Endothelial cell of umbilical vein (primary cell): Measurements from ENCODE around the gene TAT. TPM values are rescaled to one million over a fixed set of nuclear protein-coding genes. Genes with fewer than 3 reads are reported as not detected.

Source experiments
- BruUV-seq: library from RNA; stranded (reverse); fragments of 400-500 nt; replicated peaks from 2 replicates; lab custom pipeline; 2021; lab: Mats Ljungman, UMichigan
- CTCF ChIA-PET: fragments of 300-600, 350-600 bp; sonication (Branson Sonifier 250); formaldehyde crosslinking; loops from one replicate; lab custom pipeline; 2021; ENCODE audit warnings: antibody characterized with exemption, inconsistent platforms; lab: Charles Lee
- POLR2A ChIA-PET: fragments of 300-600, 350-600 bp; sonication (Branson Sonifier 250); formaldehyde crosslinking; loops from one replicate; lab custom pipeline; 2021; ENCODE audit warnings: antibody characterized with exemption, inconsistent platforms; lab: Charles Lee
- DNase-seq: peaks from one replicate; pipeline ENCODE4 v3.0.0-alpha.2; 2011; ENCODE audit warnings: low read depth, low spot score
- FAIRE-seq: peaks from 2 replicates; lab custom pipeline; 2011; peaks lifted over from hg19 to GRCh38; lab: Jason Lieb, UNC
- H2AFZ ChIP-seq: 2 replicates; pipeline ENCODE4 v1.6.0; 2012; ENCODE audit warnings: low read depth, low read length, control low read depth, inconsistent platforms
- H3K27ac ChIP-seq: 2 replicates; pipeline ENCODE4 v1.5.1; 2011; ENCODE audit warnings: low read depth, mild to moderate bottlenecking, control low read depth, low read length, moderate library complexity; ENCODE audit not compliant: insufficient read depth
- H3K27me3 ChIP-seq, 2 experiments: 2 replicates each; pipeline versions ENCODE4 v1.6.0 to v1.6.1; 2011; ENCODE audit warnings: low read length in 2 of 2, mixed read lengths in 1 of 2; ENCODE audit not compliant: control insufficient read depth in 2 of 2, insufficient read depth in 2 of 2
- H3K36me3 ChIP-seq, 2 experiments: 2 replicates in 1 of 2; 3 replicates in 1 of 2; pipeline ENCODE4 v1.5.1; 2011; ENCODE audit warnings: low read length in 2 of 2, mild to moderate bottlenecking in 1 of 2, moderate library complexity in 1 of 2; ENCODE audit not compliant: control insufficient read depth in 2 of 2, insufficient read depth in 2 of 2; ENCODE audit errors: extremely low read depth in 1 of 2
- H3K4me1 ChIP-seq: 3 replicates; pipeline ENCODE4 v1.5.1; 2011; ENCODE audit warnings: mild to moderate bottlenecking, low read length; ENCODE audit not compliant: control insufficient read depth, insufficient read depth; ENCODE audit errors: extremely low read depth
- H3K4me2 ChIP-seq: 2 replicates; pipeline ENCODE4 v1.6.1; 2011; ENCODE audit warnings: low read length, control low read depth, mixed read lengths; ENCODE audit not compliant: insufficient read depth
- H3K4me3 ChIP-seq, 3 experiments: fragments of 200-600 bp in 1 of 3; sonication (generic), shearing (Covaris generic) in 1 of 3; replicated peaks in 1 of 3; 2 replicates each; pipeline ENCODE4 v1.5.1; 2011 to 2016; ENCODE audit warnings: control low read depth in 3 of 3, low read length in 3 of 3, mild to moderate bottlenecking in 2 of 3, inconsistent platforms in 1 of 3, low read depth in 1 of 3, moderate library complexity in 1 of 3; ENCODE audit not compliant: insufficient read depth in 1 of 3
- H3K79me2 ChIP-seq: 2 replicates; pipeline ENCODE4 v1.6.0; 2012; ENCODE audit warnings: low read length, inconsistent platforms; ENCODE audit not compliant: control insufficient read depth, insufficient read depth
- H3K9ac ChIP-seq: replicated peaks from 2 replicates; pipeline ENCODE3; 2011; ENCODE audit warnings: low read length, control low read depth; ENCODE audit not compliant: insufficient read depth; ENCODE audit errors: extremely low read depth
- H3K9me1 ChIP-seq: replicated peaks from 3 replicates; pipeline ENCODE4 v1.6.0; 2011; ENCODE audit warnings: mild to moderate bottlenecking, low read length; ENCODE audit not compliant: control insufficient read depth, insufficient read depth; ENCODE audit errors: extremely low read depth
- H3K9me3 ChIP-seq: replicated peaks from 2 replicates; pipeline ENCODE4 v1.5.1; 2012; ENCODE audit warnings: low read length, inconsistent platforms; ENCODE audit not compliant: control insufficient read depth, insufficient read depth
- H4K20me1 ChIP-seq: replicated peaks from 2 replicates; pipeline ENCODE3; 2011; ENCODE audit warnings: mild to moderate bottlenecking, low read length; ENCODE audit not compliant: control insufficient read depth, insufficient read depth; ENCODE audit errors: extremely low read depth
- FOS ChIP-seq: IDR thresholded peaks from 2 replicates; pipeline ENCODE4 v1.6.1; 2011; ENCODE audit warnings: mild to moderate bottlenecking, low read length, moderate library complexity, borderline replicate concordance; ENCODE audit not compliant: insufficient read depth
- JUN ChIP-seq: IDR thresholded peaks from 2 replicates; pipeline ENCODE4 v1.6.1; 2011; ENCODE audit warnings: borderline replicate concordance, low read depth; ENCODE audit not compliant: insufficient read length, insufficient read depth
- MYC ChIP-seq: IDR thresholded peaks from one replicate; pipeline ENCODE4 v1.6.1; 2011; ENCODE audit warnings: mild to moderate bottlenecking, low read depth, low read length
- POLR2A ChIP-seq: IDR thresholded peaks from 2 replicates; pipeline ENCODE4 v1.6.1; 2012; ENCODE audit warnings: low read depth, mild to moderate bottlenecking, control low read depth, low read length
- POLR2AphosphoS5 ChIP-seq: IDR thresholded peaks from 2 replicates; pipeline ENCODE4 v1.6.1; 2012; ENCODE audit warnings: low read depth, mild to moderate bottlenecking, control low read depth, low read length, moderate library complexity; ENCODE audit not compliant: insufficient read depth
- dilution Hi-C: fragments of 300-500 bp; cut with MboI; formaldehyde crosslinking; loops from one replicate; pipeline ENCODE4 v1.15.0; 2019; ENCODE audit warnings: low sequenced_read_pairs; ENCODE audit not compliant: extremely low pct_ligation_motif_present
- intact Hi-C: fragments of 100-400 bp; cut with micrococcal nuclease; formaldehyde crosslinking; loops from one replicate; pipeline ENCODE4 v1.10.0; 2022
- polyA plus RNA-seq, 4 experiments: library from polyadenylated mRNA; depleted of rRNA in 3 of 4; stranded (reverse) in 3 of 4; unstranded in 1 of 4; fragments of >200 nt; gene quantifications; 2 replicates each; pipeline versions ENCODE4 v1.2.1 to v1.2.3, GENCODE V29; 2011 to 2012; ENCODE audit warnings: missing spikeins in 1 of 4
- small RNA-seq: library from RNA; depleted of rRNA; stranded (forward); fragments of <200 nt; gene quantifications from one replicate; pipeline ENCODE3, GENCODE V24; 2012; ENCODE audit warnings: low replicate concordance, low read depth; ENCODE audit not compliant: insufficient read depth, insufficient read length
- total RNA-seq: library from RNA; stranded (reverse); gene quantifications from 2 replicates; pipeline ENCODE4 v1.2.3, GENCODE V29; 2021

The TAT gene
- total and polyA plus RNA-seq, 2 donors (not counting 3 experiments of a cell fraction or from before 2014, with no cell fraction given), result not detected

- no peaks in the 10 kb centered on the region for H3K9me1 ChIP-seq
- intact Hi-C loops, result no loop called here
- no peak for DNase-seq
- dilution Hi-C loops, result no loop called here
- BruUV-seq, result no TSS peak
- no peaks in the 10 kb centered on the region for H3K9me3 ChIP-seq
- H3K4me3 ChIP-seq, result no peak overlapping the region
- no peaks in the 10 kb centered on the region for H4K20me1 ChIP-seq
- H3K4me1 ChIP-seq, result no peaks in the 10 kb centered on the region
- ChIA-PET POLR2A (interaction anchor here (0.6 kb wide), 1 partner anchor 26 kb away, joined by 3 read pairs; no protein-coding TSS in a partner anchor), CTCF (no interaction called here)
- no peaks in the 10 kb centered on the region for H3K36me3 ChIP-seq
- no peak for TF ChIP-seq POLR2AphosphoS5
- TF ChIP-seq FOS, result no peak
- no peak for TF ChIP-seq POLR2A
- no peak for TF ChIP-seq MYC
- no peak for TF ChIP-seq JUN
- no peak for FAIRE-seq
- no peak overlapping the region for H2AFZ ChIP-seq
- H3K9ac ChIP-seq, result no peak overlapping the region
- peaks cover 9 to 12% of the 10 kb centered on the region in 2 experiments for H3K27me3 ChIP-seq
- H3K4me2 ChIP-seq, result no peak overlapping the region
- no peaks in the 10 kb centered on the region for H3K79me2 ChIP-seq
- H3K27ac ChIP-seq, result no peak overlapping the region
These were observed 52.0 kb downstream of the TAT start for GRCh38 chr16:71524566-71525553.

- no peak for FAIRE-seq
These were observed 56.3 kb downstream of the TAT start for GRCh38 chr16:71520550-71520949.

More at GRCh38 chr16:71520550-71520949, 56.3 kb downstream of the TAT start:
- POLR2A ChIA-PET, result no interaction called here
- H3K4me1 ChIP-seq, result no peaks in the 10 kb centered on the region
- H3K9me1 ChIP-seq, result no peaks in the 10 kb centered on the region
- peaks cover 0 to 2% of the 10 kb centered on the region in 2 experiments for H3K27me3 ChIP-seq
- no peak overlapping the region for H3K4me2 ChIP-seq
- no peak overlapping the region for H3K27ac ChIP-seq
- dilution Hi-C loops (no loop called here), intact Hi-C loops (no loop called here)
- no TSS peak for BruUV-seq
- no peak for TF ChIP-seq JUN
- no peak for TF ChIP-seq MYC
- no peaks in the 10 kb centered on the region for H3K36me3 ChIP-seq
- no peak for DNase-seq
- no peak overlapping the region for H3K4me3 ChIP-seq
- H4K20me1 ChIP-seq, result no peaks in the 10 kb centered on the region
- no peaks in the 10 kb centered on the region for H3K79me2 ChIP-seq
- no peak overlapping the region for H3K9ac ChIP-seq
- CTCF ChIA-PET, result no interaction called here
- no peaks in the 10 kb centered on the region for H3K9me3 ChIP-seq
- no peak overlapping the region for H2AFZ ChIP-seq

Small RNA genes within 50 kb of the gene (small RNA-seq; reads per million reads assigned to genes)
- gene RNU6-1061P, result not detected

Other genes with a start within 250 kb of the TAT start
- gene CALB2, start 218.4 kb downstream of the TAT start, total RNA-seq, result not detected in 2 replicates
- gene CALB2, start 218.4 kb downstream of the TAT start, polyA plus RNA-seq, result not detected in 2 replicates
- gene TLE7, start 135.0 kb downstream of the TAT start, total RNA-seq, result not detected in 2 replicates
- gene TLE7, start 135.0 kb downstream of the TAT start, polyA plus RNA-seq, result not detected in 2 replicates
- gene ZNF23, start 114.8 kb downstream of the TAT start, total RNA-seq, result 4.7 and 6.4 TPM in 2 replicates
- gene ZNF23, start 114.8 kb downstream of the TAT start, polyA plus RNA-seq, result 2.1 TPM in 2 replicates
- gene ZNF19, start 87.8 kb downstream of the TAT start, total RNA-seq, result 2.3 and 2.6 TPM in 2 replicates
- 0.64 and 0.98 TPM in 2 replicates for gene ZNF19, start 87.8 kb downstream of the TAT start, polyA plus RNA-seq
- not detected in 2 replicates for gene CHST4, start 50.7 kb downstream of the TAT start, total RNA-seq
- not detected in 2 replicates for gene CHST4, start 50.7 kb downstream of the TAT start, polyA plus RNA-seq
- not detected in 2 replicates for gene MARVELD3, start 49.1 kb upstream of the TAT start, total RNA-seq
- not detected in 2 replicates for gene MARVELD3, start 49.1 kb upstream of the TAT start, polyA plus RNA-seq
- gene PHLPP2, start 147.6 kb upstream of the TAT start, total RNA-seq, result 8.0 and 8.2 TPM in 2 replicates
- gene PHLPP2, start 147.6 kb upstream of the TAT start, polyA plus RNA-seq, result 3.7 and 4.1 TPM in 2 replicates
- 85.3 and 88.4 TPM in 2 replicates for gene AP1G1, start 231.7 kb upstream of the TAT start, total RNA-seq
- gene AP1G1, start 231.7 kb upstream of the TAT start, polyA plus RNA-seq, result 55.5 and 57.4 TPM in 2 replicates